ENCODE data around the gene CHRDL1. TPM values are rescaled to one million over a fixed set of nuclear protein-coding genes. Genes with fewer than 3 reads are reported as not detected.
A peak's percentile ranks its signal among the peaks of the same experiment; 100 is the strongest.

The CHRDL1 gene
- total RNA-seq, 4 donors from 2014 or later: 107 to 170 (median 152) TPM

DNA sequence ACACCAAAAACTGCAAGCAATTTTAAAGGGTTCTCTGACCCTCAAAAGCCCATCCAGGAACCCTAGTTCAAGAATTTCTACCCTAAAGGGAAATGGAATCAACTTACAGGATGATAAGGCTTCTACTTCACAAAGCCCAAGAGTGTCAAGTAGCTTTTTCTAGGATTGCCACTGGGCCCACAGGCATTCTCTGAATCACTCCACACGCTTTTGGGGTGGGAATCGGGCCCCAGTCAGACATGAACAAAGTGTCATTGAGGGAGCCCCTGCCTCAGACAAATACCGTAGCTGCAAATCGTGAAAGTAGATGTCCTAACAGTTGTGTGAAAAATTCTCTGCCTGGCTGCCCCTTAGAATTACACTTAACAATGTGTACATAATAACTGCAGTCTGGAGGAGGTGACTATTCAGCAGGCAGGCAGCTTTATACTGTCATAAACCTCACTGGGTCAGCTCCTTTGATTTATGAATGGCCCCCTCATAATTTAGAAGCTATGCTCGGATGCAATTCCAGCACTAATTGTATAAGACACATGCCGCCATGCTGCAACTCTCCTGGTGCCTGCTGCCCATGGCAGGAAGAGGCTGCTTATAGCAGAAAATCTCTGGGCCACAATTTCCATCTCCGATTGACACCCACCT is 36.7 kb downstream of the CHRDL1 start:
- WGBS, 2 donors: 65 to 72% methylated on average over 7 of the region's 7 CpGs

GRCh38 chrX:110755611-110756010 is 40.0 kb downstream of the CHRDL1 start:
- H3K36me3 ChIP-seq: no peaks in the 10 kb centered on the region

More for the DNA sequence above, 36.7 kb downstream of the CHRDL1 start:
- DNase-seq (ENCODE audit: low spot score in 2 of 2): no peak
- Histone ChIP-seq H3K4me1 (no peaks in the 10 kb centered on the region), H3K4me3 (no peak overlapping the region), H3K9me3 (peaks cover 0 to 3% (median 0%) of the 10 kb centered on the region in 4 donors), H3K27me3 (no peaks in the 10 kb centered on the region), H3K36me3 (no peaks in the 10 kb centered on the region), H3K27ac (no peak overlapping the region)
- TF ChIP-seq POLR2A (IDR thresholded peaks at IDR 0.05) (no peak), EP300 (IDR thresholded peaks at IDR 0.05) (no peak), CTCF (IDR thresholded peaks at IDR 0.05) (no peak)

DNA sequence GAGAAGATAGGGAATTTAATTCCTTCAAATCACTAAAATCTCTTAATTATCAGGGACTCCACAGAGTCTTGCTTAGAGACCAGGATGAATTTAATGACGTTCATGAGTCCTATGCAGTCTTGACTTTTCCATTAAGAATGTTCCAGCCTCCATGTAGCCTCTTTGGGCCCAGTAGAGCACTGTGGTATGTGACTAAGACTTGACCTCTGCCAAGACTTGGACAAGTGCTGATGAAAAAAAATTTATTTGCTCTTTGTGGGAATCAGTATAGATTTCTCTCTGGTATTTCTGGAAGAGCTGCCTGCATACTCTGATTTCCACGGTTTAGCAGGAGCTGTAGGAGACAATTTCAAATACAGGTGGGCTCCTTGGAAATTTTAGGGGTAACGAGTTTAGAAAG is 40.6 kb downstream of the CHRDL1 start:
- 42 to 68% methylated on average over 3 of the region's 3 CpGs for WGBS, 2 donors
- no peaks in the 10 kb centered on the region for H3K36me3 ChIP-seq
- peak overlapping the region in 1 of 4 donors; percentile 0 for H3K27ac ChIP-seq
- no peak for TF ChIP-seq EP300 (IDR thresholded peaks at IDR 0.05)
- no peak for TF ChIP-seq CTCF (IDR thresholded peaks at IDR 0.05)
- TF ChIP-seq POLR2A (IDR thresholded peaks at IDR 0.05): no peak
- DNase-seq (ENCODE audit: low spot score in 2 of 2): no peak
- H3K27me3 ChIP-seq: peaks cover 0 to 3% of the 10 kb centered on the region in 2 donors
- no peak overlapping the region for H3K4me3 ChIP-seq
- peaks cover 0 to 11% (median 0%) of the 10 kb centered on the region in 4 donors for H3K4me1 ChIP-seq
- peaks cover 0 to 3% (median 0%) of the 10 kb centered on the region in 4 donors for H3K9me3 ChIP-seq

More at GRCh38 chrX:110755611-110756010, 40.0 kb downstream of the CHRDL1 start:
- TF ChIP-seq POLR2A (IDR thresholded peaks at IDR 0.05): no peak
- TF ChIP-seq CTCF (IDR thresholded peaks at IDR 0.05): no peak
- TF ChIP-seq EP300 (IDR thresholded peaks at IDR 0.05): no peak
- H3K4me3 ChIP-seq: no peak overlapping the region
- no peak overlapping the region for H3K27ac ChIP-seq
- peaks cover 0 to 6% (median 0%) of the 10 kb centered on the region in 4 donors for H3K4me1 ChIP-seq
- 83 to 94% methylated on average over 3 of the region's 3 CpGs for WGBS, 2 donors
- H3K27me3 ChIP-seq: peaks cover 0 to 2% of the 10 kb centered on the region in 2 donors
- no peak for DNase-seq (ENCODE audit: low spot score in 2 of 2)
- peaks cover 0 to 3% (median 0%) of the 10 kb centered on the region in 4 donors for H3K9me3 ChIP-seq

DNA sequence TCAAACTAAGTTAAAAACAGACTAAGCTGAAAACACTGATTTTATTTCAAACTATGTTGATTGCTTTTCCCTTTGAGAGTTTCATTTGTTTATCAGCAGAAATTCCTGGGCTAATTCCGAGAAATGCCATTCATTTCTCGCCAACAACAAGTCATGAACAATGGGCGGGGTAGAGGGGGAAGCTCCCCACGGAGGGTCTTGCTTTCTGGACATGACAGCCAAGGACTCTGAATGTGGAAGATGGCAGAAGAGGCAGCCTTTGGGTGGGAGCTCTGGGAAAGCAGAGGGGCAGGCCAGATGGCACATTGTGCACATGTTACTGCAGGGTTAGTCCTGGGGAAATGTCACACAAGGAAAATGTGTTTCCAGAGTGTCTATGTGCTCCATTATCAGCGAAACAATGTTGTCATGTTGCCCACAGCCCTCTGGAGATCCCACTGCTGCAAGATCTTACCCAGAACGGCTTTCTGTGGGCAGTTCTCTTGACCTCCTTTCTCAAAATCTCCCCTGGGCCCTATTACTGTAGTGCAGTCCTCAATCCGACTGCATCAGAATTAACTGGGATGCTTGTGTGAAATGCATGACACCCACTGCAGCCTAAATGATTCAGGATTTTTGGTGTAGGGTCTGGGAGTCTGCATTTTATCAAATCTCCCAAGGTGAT is 45.0 kb downstream of the CHRDL1 start:
- Histone ChIP-seq H3K27ac (peak overlapping the region in 3 of 4 donors; percentile 34 to 73 (median 66)), H3K9me3 (no peaks in the 10 kb centered on the region), H3K36me3 (no peaks in the 10 kb centered on the region), H3K4me3 (no peak overlapping the region), H3K4me1 (peaks cover 0 to 38% (median 0%) of the 10 kb centered on the region in 4 donors), H3K27me3 (peaks cover 0 to 3% of the 10 kb centered on the region in 2 donors)
- 6 to 35% methylated on average over 7 of the region's 7 CpGs for WGBS, 2 donors
- DNase-seq (ENCODE audit: low spot score in 2 of 2): no peak
- TF ChIP-seq POLR2A (IDR thresholded peaks at IDR 0.05) (no peak), CTCF (IDR thresholded peaks at IDR 0.05) (no peak), EP300 (IDR thresholded peaks at IDR 0.05) (no peak)

DNA sequence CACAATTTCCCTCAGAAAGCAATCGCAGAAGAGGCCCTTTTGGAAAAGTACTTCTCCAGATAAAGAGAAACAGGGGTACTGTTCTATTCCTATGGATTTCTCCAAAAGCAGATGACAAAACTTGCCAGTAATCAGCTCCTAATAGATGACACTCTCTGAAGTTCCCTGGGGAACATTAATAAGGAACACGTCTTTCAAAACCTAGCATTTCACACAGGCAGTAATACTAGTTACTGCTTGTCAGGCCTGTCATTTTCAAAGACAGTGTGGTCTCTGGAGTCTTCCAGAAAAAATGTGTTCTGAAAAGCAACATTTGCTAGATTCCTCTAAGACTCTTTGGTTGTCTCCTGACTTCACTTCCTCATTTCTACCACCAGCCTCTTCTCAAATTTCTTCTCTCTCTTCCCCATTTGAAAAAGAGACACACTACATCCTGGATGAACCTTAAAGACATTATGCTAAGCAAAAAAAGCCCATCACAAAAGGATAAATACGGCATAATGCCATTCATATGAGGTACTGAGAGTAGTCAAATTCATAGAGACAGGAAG is 47.3 kb downstream of the CHRDL1 start:
- peaks cover 0 to 57% (median 0%) of the 10 kb centered on the region in 4 donors for H3K4me1 ChIP-seq
- H3K9me3 ChIP-seq: no peaks in the 10 kb centered on the region
- no peaks in the 10 kb centered on the region for H3K36me3 ChIP-seq
- DNase-seq (ENCODE audit: low spot score in 2 of 2): no peak
- H3K27me3 ChIP-seq: peaks cover 0 to 3% of the 10 kb centered on the region in 2 donors
- no peak for TF ChIP-seq POLR2A (IDR thresholded peaks at IDR 0.05)
- no peak for TF ChIP-seq EP300 (IDR thresholded peaks at IDR 0.05)
- TF ChIP-seq CTCF (IDR thresholded peaks at IDR 0.05): no peak
- no peak overlapping the region for H3K4me3 ChIP-seq
- WGBS, 2 donors: 82 to 84% methylated on average over 3 of the region's 3 CpGs
- H3K27ac ChIP-seq: peak overlapping the region in 2 of 4 donors; percentile 66 to 73
